ENCODE data around the gene SKIC8.

Gene SKIC8

DNA sequence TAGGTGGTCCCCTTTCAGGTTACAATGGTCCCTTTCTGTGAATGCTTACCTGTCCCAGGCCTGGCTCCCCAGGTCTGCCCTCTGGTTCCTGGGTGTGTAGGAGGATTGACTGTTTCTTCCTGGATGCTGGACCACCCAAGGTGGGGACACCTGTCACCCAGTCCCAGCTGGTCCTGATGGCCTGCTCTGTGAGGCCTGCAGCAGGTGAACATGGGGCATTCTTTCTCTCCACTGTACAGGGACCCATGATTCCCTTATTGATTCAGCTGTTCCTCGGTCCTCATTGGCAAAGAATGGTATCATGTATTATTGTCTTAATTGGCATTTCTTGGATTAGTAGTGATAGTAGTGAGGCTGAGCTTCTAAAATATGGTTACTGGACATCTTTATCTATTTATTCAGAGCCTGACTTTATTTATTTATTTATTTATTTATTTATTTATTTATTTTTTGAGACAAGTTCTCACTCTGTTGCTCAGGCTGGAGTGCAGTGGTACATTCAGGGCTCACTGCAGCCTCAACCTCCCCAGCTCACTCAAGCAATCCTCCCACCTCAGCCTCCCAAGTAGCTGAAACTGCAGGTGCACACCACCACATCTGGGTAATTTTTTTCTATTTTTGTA is 43.9 kb downstream of the SKIC8 start:
- TF ChIP-seq SIN3A (IDR thresholded peaks at IDR 0.05; ENCODE audit: borderline replicate concordance, insufficient read depth, low read length) = no peak
- no peak for TF ChIP-seq POLR2AphosphoS5 (IDR thresholded peaks at IDR 0.05; ENCODE audit: low read depth, low read length)
- TF ChIP-seq, protein P1, sequence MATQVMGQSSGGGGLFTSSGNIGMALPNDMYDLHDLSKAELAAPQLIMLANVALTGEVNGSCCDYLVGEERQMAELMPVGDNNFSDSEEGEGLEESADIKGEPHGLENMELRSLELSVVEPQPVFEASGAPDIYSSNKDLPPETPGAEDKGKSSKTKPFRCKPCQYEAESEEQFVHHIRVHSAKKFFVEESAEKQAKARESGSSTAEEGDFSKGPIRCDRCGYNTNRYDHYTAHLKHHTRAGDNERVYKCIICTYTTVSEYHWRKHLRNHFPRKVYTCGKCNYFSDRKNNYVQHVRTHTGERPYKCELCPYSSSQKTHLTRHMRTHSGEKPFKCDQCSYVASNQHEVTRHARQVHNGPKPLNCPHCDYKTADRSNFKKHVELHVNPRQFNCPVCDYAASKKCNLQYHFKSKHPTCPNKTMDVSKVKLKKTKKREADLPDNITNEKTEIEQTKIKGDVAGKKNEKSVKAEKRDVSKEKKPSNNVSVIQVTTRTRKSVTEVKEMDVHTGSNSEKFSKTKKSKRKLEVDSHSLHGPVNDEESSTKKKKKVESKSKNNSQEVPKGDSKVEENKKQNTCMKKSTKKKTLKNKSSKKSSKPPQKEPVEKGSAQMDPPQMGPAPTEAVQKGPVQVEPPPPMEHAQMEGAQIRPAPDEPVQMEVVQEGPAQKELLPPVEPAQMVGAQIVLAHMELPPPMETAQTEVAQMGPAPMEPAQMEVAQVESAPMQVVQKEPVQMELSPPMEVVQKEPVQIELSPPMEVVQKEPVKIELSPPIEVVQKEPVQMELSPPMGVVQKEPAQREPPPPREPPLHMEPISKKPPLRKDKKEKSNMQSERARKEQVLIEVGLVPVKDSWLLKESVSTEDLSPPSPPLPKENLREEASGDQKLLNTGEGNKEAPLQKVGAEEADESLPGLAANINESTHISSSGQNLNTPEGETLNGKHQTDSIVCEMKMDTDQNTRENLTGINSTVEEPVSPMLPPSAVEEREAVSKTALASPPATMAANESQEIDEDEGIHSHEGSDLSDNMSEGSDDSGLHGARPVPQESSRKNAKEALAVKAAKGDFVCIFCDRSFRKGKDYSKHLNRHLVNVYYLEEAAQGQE (IDR thresholded peaks at IDR 0.05; ENCODE audit: insufficient read depth in 1 of 2, low read depth in 2 of 2, low read length in 2 of 2) = no peak
- no peak for TF ChIP-seq TAF1 (IDR thresholded peaks at IDR 0.05; ENCODE audit: borderline replicate concordance, insufficient read depth, low read length)
- TF ChIP-seq FOXP2 (optimal IDR thresholded peaks at IDR 0.05; ENCODE audit: borderline replicate concordance, extremely low read depth, extremely low read length, insufficient read depth) = no peak

DNA sequence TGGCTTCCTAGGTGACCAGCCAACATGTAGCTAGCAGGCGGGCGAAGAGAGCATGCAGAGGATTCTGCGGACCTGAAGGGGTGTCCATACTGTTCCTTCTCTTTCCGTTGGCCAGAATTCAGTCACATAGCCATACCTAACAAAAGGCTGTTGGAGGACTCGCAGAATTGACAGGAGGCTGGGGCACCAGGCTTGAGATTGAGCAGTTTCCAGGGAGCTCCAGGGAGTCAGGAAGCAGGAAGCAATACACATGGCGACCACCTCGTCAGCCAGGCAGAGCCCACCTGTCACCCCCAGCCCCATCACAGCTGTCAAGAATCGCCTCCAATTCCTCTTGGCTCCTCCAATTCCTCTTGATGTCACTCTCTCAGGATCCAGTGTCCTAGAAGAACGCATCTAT is 48.3 kb downstream of the SKIC8 start:
- no peak for TF ChIP-seq POLR2AphosphoS5 (IDR thresholded peaks at IDR 0.05; ENCODE audit: low read depth, low read length)
- TF ChIP-seq SIN3A (IDR thresholded peaks at IDR 0.05; ENCODE audit: borderline replicate concordance, insufficient read depth, low read length) = no peak
- TF ChIP-seq, protein P1 (IDR thresholded peaks at IDR 0.05; ENCODE audit: insufficient read depth in 1 of 2, low read depth in 2 of 2, low read length in 2 of 2) = no peak
- TF ChIP-seq TAF1 (IDR thresholded peaks at IDR 0.05; ENCODE audit: borderline replicate concordance, insufficient read depth, low read length) = no peak

- TF ChIP-seq TAF1 (IDR thresholded peaks at IDR 0.05; ENCODE audit: borderline replicate concordance, insufficient read depth, low read length) (no peak), SIN3A (IDR thresholded peaks at IDR 0.05; ENCODE audit: borderline replicate concordance, insufficient read depth, low read length) (no peak)
- TF ChIP-seq, protein P1 (IDR thresholded peaks at IDR 0.05; ENCODE audit: insufficient read depth in 1 of 2, low read depth in 2 of 2, low read length in 2 of 2) = no peak
Observed at GRCh38 chr15:78249131-78249530, 50.3 kb downstream of the SKIC8 start.

- TF ChIP-seq TAF1 (IDR thresholded peaks at IDR 0.05; ENCODE audit: borderline replicate concordance, insufficient read depth, low read length) (no peak), FOXP2 (optimal IDR thresholded peaks at IDR 0.05; ENCODE audit: borderline replicate concordance, extremely low read depth, extremely low read length, insufficient read depth) (no peak), POLR2AphosphoS5 (IDR thresholded peaks at IDR 0.05; ENCODE audit: low read depth, low read length) (no peak), SIN3A (IDR thresholded peaks at IDR 0.05; ENCODE audit: borderline replicate concordance, insufficient read depth, low read length) (no peak)
- TF ChIP-seq, protein P1 (IDR thresholded peaks at IDR 0.05; ENCODE audit: insufficient read depth in 1 of 2, low read depth in 2 of 2, low read length in 2 of 2) = no peak
Observed at GRCh38 chr15:78247911-78248310, 51.5 kb downstream of the SKIC8 start.

- TF ChIP-seq, protein P1 (IDR thresholded peaks at IDR 0.05; ENCODE audit: insufficient read depth in 1 of 2, low read depth in 2 of 2, low read length in 2 of 2) = no peak
Observed at GRCh38 chr15:78244893-78245292, 54.5 kb downstream of the SKIC8 start.

Data from PFSK-1 (cell line).